Activated CD4-positive, alpha-beta T cell treated with anti-CD3 and anti-CD28 coated beads, Interleukin-2, amount 50 U/mL, for 24 hours (primary cell): Measurements from ENCODE around the gene RALGPS2.

Source experiments
- DNase-seq, 2 donors: peaks; one replicate each; pipeline ENCODE4 v3.0.0-alpha.2; 2020; ENCODE audit warnings: low read depth in 1 of 2, low spot score in 1 of 2

The RALGPS2 gene

DNA sequence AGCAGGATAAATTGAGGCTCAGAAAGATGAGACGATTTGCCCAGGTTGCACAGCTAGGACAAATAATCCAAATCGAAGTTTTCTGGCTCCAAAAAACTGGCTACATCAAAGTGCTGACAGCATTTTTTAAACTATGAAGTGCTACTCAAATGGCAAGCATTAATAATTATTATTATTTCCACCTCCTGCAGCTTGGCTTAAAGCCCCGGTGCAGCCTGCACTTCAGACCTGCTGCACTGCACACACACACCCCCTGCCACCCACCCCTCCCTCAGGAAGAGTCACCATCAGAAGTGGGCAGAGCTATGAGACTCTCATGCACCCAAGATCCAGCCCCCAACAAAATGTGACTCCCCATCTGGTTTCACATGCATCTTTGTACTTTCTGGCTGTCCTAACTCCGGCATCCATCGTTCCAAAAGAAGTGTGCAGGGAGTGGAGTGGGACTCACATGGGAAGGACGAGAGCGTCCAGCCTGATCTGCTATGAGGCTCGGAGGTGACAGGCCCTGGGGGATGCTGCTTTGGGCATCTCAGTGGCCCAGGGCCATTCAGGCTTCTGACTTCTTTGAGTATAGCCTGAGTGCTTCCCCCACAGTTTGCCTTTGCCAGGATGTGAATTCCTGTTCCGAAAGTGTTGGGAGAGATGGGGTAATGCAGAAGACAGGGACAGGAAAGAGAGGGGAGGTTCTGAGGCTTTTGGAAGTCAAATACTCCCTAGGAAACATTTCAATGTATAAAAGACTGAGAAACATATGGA is 235.6 kb downstream of the RALGPS2 start:
- no peak for DNase-seq

DNA sequence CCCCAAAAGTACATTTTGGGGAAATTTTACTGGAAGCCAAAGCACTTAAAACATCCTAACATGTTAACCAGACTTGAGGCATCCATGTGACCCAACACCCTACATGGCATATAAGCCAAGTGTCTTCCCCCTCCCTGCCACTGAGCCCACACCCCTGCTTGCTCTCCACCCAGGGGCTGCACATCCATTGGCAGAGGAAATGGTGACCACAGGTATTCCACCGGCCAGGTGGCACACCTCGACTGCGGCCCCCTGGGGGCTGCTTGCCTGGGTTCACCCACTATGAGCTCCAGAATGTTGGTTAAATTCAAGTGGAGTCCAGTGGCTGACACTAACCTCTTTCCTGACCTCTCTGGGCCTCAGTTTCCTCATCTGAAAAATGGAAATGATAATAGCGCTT is 236.3 kb downstream of the RALGPS2 start:
- DNase-seq = no peak

DNA sequence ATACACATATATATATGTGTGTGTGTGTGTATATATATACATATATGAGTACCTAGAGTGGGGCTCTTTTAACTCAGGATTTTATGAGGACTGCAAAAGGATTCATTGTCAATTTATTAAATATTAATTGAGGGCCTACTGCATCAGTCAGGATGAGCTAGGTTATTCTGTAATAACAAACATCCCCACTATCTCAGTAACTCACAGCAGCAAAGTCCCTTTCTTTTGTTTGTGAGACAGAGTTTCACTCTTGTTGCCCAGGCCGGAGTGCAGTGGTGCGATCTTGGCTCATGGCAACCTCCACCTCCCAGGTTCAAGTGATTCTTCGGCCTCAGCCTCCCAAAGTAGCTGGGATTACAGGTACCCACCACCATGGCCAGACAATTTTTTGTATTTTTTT is 236.8 kb downstream of the RALGPS2 start:
- DNase-seq = no peak

DNA sequence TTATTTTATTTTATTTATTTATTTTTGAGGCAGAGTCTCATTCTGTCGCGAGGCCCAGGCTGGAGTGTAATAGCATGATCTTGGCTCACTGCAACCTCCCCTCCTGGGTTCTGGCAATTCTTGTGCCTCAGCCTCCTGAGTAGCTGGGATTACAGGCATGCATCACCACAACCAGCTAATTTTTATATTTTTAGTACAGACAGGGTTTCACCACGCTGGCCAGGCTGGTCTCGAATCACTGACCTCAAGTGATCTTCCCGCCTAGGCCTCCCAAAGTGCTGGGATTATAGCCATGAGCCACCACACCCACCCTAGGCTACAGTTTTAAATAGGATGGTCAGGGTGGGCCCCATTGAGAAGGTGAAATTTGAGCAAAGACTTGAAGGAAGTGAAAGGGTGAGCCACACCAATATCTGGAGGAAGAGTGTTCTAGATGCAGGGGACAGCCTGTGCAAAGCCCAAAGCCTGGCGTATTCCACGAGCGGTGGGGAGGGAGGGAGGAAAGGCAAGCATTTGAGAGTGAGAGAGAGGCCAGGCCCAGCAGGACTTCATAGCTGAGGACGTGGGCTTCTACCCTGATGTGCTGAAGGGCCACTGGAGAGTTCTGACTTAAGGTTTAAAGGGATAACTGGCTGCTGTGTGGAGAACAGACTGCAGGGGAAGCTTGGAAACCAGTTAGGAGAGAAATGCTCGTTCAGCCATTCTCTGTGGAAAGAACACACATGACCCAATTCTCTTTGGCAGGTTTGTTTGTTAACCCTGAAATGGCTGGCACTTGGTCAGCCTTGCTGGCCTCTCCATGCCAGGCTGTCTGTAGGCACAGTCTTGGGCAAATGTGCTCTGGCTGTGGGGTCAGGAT is 238.0 kb downstream of the RALGPS2 start:
- no peak for DNase-seq

DNA sequence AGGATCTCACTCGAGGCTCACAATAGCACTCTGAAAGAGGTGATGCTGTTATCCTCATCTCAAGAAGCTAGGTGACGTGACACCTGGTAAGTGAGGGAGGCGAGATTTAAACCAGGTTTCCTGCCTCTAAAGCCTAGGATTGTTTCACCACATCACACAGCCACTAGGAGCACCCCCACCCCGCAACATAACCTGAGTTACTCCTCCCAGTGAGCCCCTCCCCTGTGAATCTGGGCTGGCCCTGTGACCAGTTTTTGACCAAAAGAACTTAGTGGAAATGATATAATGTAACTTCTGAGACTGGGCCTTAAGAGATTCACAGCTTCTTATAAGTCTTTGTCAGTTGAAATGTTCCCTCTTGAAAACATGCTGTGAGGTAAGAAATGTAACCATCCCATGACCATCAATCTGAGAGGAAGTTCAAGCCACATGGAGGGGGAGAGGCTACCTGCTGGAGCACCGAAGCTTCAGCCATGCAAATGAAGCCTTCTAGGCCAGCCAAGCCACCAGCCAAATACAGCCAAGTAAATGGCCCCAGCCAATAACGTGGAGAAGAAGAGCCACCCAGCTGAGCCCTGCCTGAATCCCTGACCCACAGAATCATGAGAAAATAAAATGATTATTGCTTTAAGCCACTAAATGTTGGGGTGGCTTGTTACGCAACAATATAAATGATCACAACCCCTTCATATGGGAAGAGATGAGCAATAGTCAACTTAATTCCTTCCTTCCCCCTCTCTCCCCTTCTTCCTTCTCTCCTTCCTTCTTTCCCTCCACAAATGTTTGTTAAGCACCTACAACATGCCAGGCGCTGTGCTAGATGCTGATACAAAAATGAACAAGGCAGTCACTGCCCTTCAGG is 239.7 kb downstream of the RALGPS2 start:
- DNase-seq = no peak

DNA sequence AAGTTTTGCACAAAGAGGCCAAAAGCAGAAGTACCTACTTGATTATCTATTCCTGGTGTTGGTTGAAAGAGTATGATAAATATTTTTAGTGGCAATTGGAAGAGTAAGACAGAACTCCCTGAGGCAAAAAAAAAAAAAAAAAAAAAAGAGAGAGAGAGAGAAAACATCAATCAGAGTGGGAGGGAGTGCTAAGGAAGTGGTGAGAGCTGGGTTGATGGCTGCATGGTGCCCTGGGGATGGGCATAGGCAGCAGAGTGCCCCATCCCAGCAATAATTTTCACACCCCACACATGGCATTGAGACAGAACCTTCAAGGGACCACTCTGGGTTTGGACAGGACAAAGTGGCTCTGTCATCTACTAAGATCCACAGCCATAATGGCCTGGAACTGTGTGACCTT is 241.3 kb downstream of the RALGPS2 start:
- DNase-seq = no peak

DNA sequence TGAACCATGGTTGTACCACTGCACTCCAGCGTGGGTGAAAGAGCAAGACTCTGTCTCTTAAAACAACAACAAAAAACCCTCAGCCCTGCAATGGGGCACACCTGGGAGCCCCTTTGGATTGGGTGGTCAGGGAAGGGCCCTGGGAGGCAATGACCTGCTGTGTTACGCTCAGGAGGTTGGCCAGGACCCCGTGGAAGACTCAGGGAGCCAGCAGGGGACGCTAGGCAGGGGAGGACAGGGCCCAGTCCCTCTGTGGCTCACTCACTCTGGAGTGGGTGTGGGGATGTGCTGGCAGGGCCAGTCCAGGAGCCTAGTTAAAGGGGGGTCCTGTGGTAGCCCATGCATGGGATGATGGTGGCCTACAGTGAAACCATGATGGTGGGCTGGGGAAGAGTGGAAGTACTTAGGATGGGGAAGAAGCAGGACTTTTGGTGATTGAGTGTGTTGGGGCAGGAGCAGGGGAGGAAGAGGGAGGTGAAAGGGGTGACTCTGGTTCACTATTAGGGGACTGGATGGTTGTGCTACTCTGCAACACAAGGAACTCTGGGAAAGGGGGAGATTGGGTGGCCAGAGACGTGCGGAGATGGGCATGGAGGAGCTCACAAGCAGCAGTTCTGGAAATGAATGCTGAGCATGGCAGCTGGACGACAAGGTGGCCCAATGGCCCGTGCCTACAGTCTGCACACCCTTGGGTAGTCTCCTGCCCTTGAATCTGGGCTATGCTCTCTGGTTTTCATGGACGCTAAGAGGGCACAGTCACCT is 244.4 kb downstream of the RALGPS2 start:
- no peak for DNase-seq

DNA sequence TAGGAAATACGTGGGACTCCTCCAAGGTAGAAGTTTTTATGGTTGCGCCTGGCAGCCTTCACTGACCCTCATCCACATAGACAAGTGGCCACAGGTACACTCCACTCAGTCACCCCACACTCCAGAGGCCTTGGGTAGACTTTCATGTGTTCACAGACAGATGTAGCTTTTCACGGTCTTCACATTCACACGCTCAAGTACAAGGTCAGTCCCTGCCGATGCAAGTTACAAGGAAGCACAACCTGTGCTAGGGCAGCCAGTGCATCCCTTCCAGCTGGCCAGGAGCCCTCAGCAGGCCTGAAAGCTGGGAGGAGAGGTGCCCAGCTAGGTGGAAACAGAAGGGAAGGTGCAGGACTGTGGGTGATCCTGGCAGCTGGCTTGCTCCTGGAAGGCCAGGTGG is 245.1 kb downstream of the RALGPS2 start:
- no peak for DNase-seq
